AG09319 (cell line): ENCODE data around the gene TPRN.
A peak's percentile ranks its signal among the peaks of the same experiment; 100 is the strongest.

Experiments used
- DNase-seq: peaks from one replicate; pipeline ENCODE4 v3.0.0-alpha.2; 2010; ENCODE audit warnings: low read depth; ENCODE audit errors: extremely low read depth
- TF ChIP-seq, protein P1 (sequence below): IDR thresholded peaks from 2 replicates; pipeline ENCODE4 v1.5.1; 2011; ENCODE audit warnings: low read depth, mild to moderate bottlenecking, inconsistent platforms, low read length, moderate library complexity

TPRN gene

DNA sequence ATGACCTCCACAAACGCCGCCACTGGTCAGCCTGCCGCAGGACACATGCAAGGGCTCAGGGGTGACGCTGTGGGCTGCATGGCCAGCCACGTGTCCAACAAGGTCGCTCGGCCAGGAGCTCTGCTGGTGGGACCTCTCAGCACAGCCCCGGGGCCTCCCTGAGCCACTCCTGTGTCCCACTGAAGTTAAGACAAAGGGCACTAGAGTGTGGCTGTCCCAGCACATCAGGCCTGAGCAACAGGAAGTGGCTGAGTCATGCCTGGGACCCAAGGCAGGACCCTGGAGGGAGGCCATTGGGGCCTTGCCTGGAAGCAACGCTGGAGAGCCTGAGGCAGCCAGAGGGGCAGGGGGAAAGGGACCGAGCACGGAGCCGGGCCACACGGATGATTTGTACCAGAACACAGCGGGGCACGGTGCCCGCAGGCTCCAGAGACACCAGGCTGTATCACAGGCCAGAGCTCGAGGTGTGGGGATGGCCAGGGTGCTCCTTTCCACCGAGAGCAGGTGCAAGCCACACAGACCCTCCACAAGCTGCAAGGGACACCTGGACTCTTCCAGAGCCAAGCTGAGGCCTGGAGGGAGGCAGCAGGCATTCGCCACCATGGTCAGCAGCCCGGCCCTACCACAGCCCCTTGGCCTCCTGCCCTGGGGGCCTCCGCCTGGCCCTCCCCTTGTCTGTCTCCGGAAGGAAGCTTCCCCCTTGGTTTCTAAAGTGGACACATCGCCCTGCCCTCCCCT lies 22.2 kb downstream of the TPRN start:
- DNase-seq: no peak
- TF ChIP-seq, protein P1, sequence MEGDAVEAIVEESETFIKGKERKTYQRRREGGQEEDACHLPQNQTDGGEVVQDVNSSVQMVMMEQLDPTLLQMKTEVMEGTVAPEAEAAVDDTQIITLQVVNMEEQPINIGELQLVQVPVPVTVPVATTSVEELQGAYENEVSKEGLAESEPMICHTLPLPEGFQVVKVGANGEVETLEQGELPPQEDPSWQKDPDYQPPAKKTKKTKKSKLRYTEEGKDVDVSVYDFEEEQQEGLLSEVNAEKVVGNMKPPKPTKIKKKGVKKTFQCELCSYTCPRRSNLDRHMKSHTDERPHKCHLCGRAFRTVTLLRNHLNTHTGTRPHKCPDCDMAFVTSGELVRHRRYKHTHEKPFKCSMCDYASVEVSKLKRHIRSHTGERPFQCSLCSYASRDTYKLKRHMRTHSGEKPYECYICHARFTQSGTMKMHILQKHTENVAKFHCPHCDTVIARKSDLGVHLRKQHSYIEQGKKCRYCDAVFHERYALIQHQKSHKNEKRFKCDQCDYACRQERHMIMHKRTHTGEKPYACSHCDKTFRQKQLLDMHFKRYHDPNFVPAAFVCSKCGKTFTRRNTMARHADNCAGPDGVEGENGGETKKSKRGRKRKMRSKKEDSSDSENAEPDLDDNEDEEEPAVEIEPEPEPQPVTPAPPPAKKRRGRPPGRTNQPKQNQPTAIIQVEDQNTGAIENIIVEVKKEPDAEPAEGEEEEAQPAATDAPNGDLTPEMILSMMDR: no peak

DNA sequence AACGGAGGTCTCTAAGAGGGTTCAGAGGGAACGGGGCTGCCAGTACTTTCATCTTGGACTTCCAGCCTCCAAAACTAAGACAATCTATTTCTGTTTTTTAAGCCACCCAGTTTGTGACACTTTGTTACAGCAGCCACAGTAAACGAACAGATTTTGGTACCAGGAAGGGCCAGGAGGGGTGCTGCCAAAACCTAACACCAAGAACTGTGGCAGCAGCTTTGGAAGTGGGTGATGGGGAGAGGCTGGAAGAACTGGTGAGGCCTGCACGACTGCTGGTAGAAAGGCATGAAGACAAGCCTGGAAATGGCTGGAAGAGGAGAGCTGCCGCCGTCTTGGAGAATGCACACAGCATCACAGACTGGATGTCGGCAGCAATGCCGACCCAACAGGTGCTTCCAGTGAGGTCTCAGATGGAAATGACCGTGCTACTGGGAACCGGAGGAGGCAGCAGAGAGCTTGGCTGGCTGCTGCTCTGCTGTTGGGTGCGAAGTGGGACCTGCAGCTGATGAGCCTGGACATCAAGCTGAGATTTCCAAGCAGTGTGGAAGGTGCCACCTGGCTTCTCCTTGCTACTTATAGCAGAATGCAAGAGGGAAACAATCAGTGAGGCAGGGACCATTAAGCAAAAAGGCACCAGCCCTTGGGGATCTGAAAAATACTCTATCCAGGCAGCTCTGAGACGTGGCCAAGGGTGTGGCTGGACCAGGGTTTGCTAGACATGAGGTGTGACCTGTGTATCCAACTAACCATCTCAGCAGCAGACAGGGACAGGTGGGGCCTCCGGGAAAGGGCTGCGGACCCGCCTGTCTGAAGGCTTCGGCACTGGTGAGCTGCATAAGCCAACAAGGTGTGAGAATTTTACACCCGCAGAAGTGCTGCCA lies 24.0 kb downstream of the TPRN start:
- TF ChIP-seq, protein P1: peak; percentile 46
- DNase-seq: no peak

DNA sequence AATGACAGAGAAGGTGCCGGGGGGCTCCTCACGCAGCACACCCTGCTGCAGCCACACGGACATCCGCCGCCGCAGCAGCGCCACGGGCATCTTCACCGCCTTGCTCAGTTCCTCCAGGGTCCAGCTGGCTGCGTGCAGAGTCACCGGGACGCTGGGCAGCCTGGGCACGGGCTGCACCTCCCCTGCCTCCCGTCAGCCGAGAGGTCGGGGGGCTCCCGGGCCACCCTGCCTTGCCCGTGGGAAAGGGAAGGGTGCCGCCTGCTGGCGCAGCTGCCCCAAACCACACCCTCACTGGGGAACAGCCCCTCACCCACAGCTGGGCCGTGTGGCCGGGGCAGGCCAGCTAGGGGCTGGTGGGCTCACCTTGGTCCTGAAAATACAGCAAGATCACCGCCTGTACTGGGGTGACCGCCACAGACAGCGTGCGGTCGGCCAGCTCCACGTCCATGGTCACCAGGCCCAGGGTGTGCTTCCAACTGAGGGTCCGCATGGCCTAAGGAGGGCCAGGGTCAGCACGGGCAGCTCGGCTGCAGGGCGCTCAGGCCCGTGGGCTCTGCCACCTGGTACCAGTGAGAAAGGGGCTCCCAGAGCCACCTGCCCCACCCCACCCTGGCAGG lies 25.1 kb downstream of the TPRN start:
- DNase-seq: no peak
- TF ChIP-seq, protein P1: no peak; the same call in none of the 2 replicates

DNA sequence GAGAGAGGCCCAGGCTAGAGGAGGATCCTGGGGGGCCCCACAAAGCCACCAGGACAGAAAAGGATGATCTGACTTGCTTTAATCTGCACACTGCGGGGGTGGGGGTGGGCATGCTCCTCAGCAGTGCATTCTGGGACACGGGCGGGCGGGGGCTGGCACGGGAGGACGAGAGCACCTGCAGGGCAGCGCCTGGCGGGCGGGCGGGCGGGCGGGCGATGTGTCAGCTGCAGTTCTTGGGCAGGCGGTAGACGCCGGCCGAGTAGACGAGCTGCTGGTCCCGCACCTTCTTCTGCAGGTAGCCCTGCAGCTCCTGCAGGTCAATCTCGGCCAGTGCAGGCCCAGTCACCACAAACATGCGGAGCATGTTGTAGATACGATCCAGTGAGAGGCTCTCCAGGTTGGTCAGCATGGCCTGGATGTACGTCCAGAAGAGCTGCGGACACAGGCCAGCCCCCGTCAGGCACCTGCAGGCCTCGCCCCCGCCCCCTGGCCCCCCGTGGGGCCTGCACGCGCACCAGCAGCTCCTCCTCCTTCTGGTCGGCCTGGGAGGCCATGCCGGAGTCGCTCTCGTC lies 25.7 kb downstream of the TPRN start:
- DNase-seq: no peak
- TF ChIP-seq, protein P1: no peak

DNA sequence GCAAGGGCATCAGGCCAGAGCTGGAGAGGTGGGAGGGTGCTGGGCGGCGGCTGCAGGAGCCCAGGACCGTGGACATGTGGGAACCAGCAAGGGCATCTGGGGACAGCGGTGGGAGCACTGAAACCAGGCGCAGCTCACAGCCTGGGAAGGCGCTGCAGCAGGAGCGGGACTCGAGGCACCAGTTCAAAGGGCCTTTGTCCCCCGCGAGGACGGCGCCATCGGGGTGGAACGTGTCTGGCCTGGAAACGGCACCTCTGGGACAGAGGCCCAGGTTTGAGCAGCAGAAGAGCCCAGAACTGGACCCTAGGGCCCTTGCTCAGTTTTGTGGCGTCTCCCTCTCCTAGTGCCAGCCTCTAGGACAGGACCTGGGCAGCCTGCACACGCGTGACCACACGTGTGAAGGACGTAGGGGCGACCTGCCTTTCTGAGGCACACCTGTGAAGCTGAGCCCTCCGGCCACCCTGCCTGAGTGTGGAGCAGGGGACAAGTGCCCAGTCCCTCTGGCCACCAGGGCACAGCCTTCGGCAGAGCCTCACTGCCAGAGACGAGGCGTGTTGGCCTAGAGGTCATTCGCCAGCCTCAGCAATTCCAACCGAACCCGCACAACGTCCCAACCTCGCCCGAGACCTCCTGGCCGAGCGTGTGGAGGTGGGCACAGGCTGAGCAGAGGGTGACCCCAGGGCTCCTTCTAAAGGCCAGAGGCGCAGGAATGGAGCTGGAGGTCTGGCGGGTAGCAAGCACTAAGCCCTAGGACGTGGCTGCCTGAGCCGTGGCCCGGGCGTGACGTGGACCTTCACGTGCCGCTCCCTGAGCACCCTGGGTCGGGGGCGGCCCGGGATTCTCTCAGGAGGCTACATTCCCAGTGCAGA lies 26.5 kb downstream of the TPRN start:
- TF ChIP-seq, protein P1: no peak
- DNase-seq: no peak

DNA sequence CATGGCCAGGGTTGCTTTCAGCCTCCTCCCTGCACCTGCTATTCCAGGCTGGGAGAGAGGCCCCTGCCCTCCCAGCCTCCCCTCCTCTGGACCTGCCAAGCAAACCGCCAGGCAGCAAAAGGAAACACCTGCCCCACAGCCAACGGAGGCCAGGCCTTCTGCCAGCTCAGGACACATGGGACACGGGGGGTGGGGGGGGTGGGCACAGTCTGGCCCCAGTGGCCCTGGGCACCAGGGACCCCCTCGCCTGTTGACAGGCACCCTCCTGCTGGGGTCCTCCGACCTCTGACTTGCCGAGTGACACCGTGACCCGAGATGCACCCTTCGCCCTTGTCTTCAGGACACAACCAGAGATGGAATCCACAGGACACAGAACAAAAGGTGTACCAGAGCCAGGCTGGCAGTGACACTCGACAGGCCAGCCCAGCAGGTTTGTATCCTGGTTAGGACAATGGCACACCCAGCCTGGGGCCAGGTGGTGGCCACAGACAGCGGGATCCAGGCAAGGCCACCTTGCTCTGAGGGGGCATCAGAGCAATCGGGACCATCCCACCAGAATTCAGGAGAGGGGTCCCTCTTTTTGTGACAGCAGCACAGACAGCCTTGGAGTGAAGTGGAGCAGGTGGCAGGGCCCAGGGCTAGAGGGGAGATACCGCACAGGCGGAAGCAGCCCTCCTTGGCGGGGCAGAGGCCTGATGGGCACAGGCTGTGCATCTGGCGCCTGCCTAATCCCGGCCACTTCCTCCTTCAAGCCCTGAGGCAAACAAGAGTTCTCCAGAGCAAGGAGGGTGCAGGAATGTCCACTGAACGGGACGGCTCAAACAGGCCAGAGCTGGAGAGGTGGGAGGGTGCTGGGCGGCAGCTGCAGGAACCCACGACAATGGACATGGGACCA lies 27.4 kb downstream of the TPRN start:
- DNase-seq: no peak
- TF ChIP-seq, protein P1: no peak
